IPS DF 4.7 (cell line): ENCODE measurements around the gene ARMCX2.
"Not testable (repeated sequence)": the region's sequence is repeated elsewhere in the genome, so short reads cannot be mapped to it uniquely, and the experiment has no call there.

Experiments used
- DNase-seq: peaks from one replicate; pipeline ENCODE4 v3.0.0-alpha.2; 2013; ENCODE audit warnings: low spot score; ENCODE audit errors: extremely low read depth

Gene ARMCX2

GRCh38 chrX:101659601-101660063 lies at the start of gene ARMCX2:
Gene ARMCX2 (minus strand): TSS chrX:101659850. CDS start chrX:101657588, 2,262 bp downstream.
- no peak for DNase-seq

GRCh38 chrX:101709384-101709783 lies 49.7 kb upstream of the ARMCX2 start:
- DNase-seq: no peak

GRCh38 chrX:101708163-101708562 lies 48.5 kb upstream of the ARMCX2 start:
- no peak for DNase-seq

- no peak for DNase-seq
These were observed 33.8 kb upstream of the ARMCX2 start for GRCh38 chrX:101693476-101693875.

- DNase-seq: no peak
These were observed 32.2 kb upstream of the ARMCX2 start for GRCh38 chrX:101691835-101692234.

- DNase-seq: no peak
These were observed 26.9 kb upstream of the ARMCX2 start for GRCh38 chrX:101686574-101686973.

- no peak for DNase-seq
These were observed 26.3 kb upstream of the ARMCX2 start for GRCh38 chrX:101685923-101686322.

- DNase-seq: no peak
These were observed 23.1 kb upstream of the ARMCX2 start for GRCh38 chrX:101682723-101683122.

GRCh38 chrX:101677028-101677427 lies 17.4 kb upstream of the ARMCX2 start:
- DNase-seq: no peak

GRCh38 chrX:101676571-101676970 lies 16.9 kb upstream of the ARMCX2 start:
- no peak for DNase-seq

GRCh38 chrX:101668143-101668542 lies 8.5 kb upstream of the ARMCX2 start:
- DNase-seq: no peak

- DNase-seq: no peak
These were observed 774 bp downstream of the ARMCX2 start for GRCh38 chrX:101658661-101659491.

- DNase-seq: no peak
These were observed 2.2 kb downstream of the ARMCX2 start for GRCh38 chrX:101657495-101657894.

GRCh38 chrX:101656817-101657216 lies 2.8 kb downstream of the ARMCX2 start:
- no peak for DNase-seq

GRCh38 chrX:101655534-101655933 lies 4.1 kb downstream of the ARMCX2 start:
- no peak for DNase-seq

GRCh38 chrX:101647716-101648115 lies 11.9 kb downstream of the ARMCX2 start:
- DNase-seq: not testable (repeated sequence)

GRCh38 chrX:101642093-101642492 lies 17.6 kb downstream of the ARMCX2 start:
- no peak for DNase-seq

- no peak for DNase-seq
These were observed 20.1 kb downstream of the ARMCX2 start for GRCh38 chrX:101639583-101639982.

- no peak for DNase-seq
These were observed 40.3 kb downstream of the ARMCX2 start for GRCh38 chrX:101619364-101619763.

- no peak for DNase-seq
These were observed 42.1 kb downstream of the ARMCX2 start, which contains the start of gene ARMCX6 for GRCh38 chrX:101617211-101618191. Gene ARMCX6 (minus strand): TSS chrX:101618000. CDS start chrX:101616620, 1,380 bp downstream.

GRCh38 chrX:101605728-101606127 lies 53.9 kb downstream of the ARMCX2 start:
- no peak for DNase-seq
